ENCODE measurements around the gene SLC24A4. TPM values are rescaled to one million over a fixed set of nuclear protein-coding genes. Genes with fewer than 3 reads are reported as not detected.
A peak's percentile ranks its signal among the peaks of the same experiment; 100 is the strongest.

The SLC24A4 gene
- total RNA-seq, 1 donor from 2014 or later = 0.26 TPM

DNA sequence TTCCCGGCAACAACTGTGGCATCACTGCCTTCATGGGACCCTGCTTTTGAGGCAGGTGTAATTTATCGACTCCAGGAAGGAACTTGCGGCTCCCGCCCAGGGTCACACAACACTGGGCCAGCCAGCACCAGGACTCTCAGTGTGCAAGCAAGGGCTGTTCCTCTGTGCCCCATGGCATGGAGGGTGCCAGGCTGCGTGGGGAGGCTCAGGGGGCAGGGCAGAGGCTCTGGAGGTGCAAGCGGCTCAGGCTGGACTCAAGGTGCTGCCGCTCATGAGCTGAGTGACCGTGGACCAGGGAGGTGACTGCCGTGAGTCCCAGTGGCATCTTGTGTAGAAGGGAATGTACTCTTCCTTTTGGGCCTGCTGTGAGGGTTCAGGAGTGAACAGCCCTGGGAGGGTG lies 57.6 kb downstream of the SLC24A4 start:
- no peaks in the 10 kb centered on the region for H3K9me3 Mint-ChIP-seq
- TF ChIP-seq, protein P1, sequence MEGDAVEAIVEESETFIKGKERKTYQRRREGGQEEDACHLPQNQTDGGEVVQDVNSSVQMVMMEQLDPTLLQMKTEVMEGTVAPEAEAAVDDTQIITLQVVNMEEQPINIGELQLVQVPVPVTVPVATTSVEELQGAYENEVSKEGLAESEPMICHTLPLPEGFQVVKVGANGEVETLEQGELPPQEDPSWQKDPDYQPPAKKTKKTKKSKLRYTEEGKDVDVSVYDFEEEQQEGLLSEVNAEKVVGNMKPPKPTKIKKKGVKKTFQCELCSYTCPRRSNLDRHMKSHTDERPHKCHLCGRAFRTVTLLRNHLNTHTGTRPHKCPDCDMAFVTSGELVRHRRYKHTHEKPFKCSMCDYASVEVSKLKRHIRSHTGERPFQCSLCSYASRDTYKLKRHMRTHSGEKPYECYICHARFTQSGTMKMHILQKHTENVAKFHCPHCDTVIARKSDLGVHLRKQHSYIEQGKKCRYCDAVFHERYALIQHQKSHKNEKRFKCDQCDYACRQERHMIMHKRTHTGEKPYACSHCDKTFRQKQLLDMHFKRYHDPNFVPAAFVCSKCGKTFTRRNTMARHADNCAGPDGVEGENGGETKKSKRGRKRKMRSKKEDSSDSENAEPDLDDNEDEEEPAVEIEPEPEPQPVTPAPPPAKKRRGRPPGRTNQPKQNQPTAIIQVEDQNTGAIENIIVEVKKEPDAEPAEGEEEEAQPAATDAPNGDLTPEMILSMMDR (conservative IDR thresholded peaks at IDR 0.05) = no peak
- H3K4me1 Mint-ChIP-seq = no peaks in the 10 kb centered on the region
- no peaks in the 10 kb centered on the region for H3K27me3 Mint-ChIP-seq (ENCODE audit: low read depth)
- DNase-seq (ENCODE audit: low read depth, low spot score) = no peak
- no peaks in the 10 kb centered on the region for H3K36me3 Mint-ChIP-seq (ENCODE audit: low read depth)
- no peak overlapping the region for H3K4me3 Mint-ChIP-seq
- no peak overlapping the region for H3K27ac Mint-ChIP-seq (ENCODE audit: unreplicated experiment)

DNA sequence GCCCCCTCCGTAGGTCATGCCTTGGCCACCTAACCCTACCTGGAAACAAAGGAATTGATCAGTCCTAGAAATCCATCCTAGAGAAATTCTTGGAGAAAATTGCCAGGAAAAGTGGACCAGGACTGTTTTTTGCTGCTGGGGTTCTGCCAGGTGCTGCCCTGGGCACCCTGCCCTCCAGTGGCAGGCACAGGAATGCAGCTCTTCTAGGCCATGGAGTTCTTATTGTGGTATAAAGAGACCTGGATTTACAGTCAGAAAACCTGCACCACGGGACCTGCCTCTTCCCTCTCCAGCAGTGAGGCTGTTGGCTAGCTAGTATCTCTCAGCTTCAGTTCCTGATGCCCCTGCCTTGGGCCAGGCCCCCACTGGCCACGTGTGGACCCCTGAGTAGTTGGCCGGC lies 59.7 kb downstream of the SLC24A4 start:
- no peak overlapping the region for H3K4me3 Mint-ChIP-seq
- no peaks in the 10 kb centered on the region for H3K36me3 Mint-ChIP-seq (ENCODE audit: low read depth)
- TF ChIP-seq, protein P1 (conservative IDR thresholded peaks at IDR 0.05) = peak; percentile 33
- H3K9me3 Mint-ChIP-seq = no peaks in the 10 kb centered on the region
- H3K27me3 Mint-ChIP-seq (ENCODE audit: low read depth) = no peaks in the 10 kb centered on the region
- no peak overlapping the region for H3K27ac Mint-ChIP-seq (ENCODE audit: unreplicated experiment)
- H3K4me1 Mint-ChIP-seq = no peaks in the 10 kb centered on the region
- DNase-seq (ENCODE audit: low read depth, low spot score) = no peak

GRCh38 chr14:92383805-92384204 lies 60.8 kb downstream of the SLC24A4 start:
- H3K27me3 Mint-ChIP-seq (ENCODE audit: low read depth) = no peaks in the 10 kb centered on the region
- DNase-seq (ENCODE audit: low read depth, low spot score) = no peak
- TF ChIP-seq, protein P1 (conservative IDR thresholded peaks at IDR 0.05) = no peak
- H3K9me3 Mint-ChIP-seq = no peaks in the 10 kb centered on the region
- no peaks in the 10 kb centered on the region for H3K36me3 Mint-ChIP-seq (ENCODE audit: low read depth)
- H3K27ac Mint-ChIP-seq (ENCODE audit: unreplicated experiment) = peak overlapping the region; percentile 80
- no peak overlapping the region for H3K4me3 Mint-ChIP-seq
- no peaks in the 10 kb centered on the region for H3K4me1 Mint-ChIP-seq

GRCh38 chr14:92384461-92385133 lies 61.6 kb downstream of the SLC24A4 start:
- Mint-ChIP-seq H3K4me1 (peaks cover under 1% of the 10 kb centered on the region), H3K36me3 (ENCODE audit: low read depth) (no peaks in the 10 kb centered on the region), H3K9me3 (no peaks in the 10 kb centered on the region), H3K27ac (ENCODE audit: unreplicated experiment) (peak overlapping the region; percentile 48), H3K4me3 (no peak overlapping the region), H3K27me3 (ENCODE audit: low read depth) (no peaks in the 10 kb centered on the region)
- TF ChIP-seq, protein P1 (conservative IDR thresholded peaks at IDR 0.05) = no peak
- no peak for DNase-seq (ENCODE audit: low read depth, low spot score)

- H3K27me3 Mint-ChIP-seq (ENCODE audit: low read depth) = no peaks in the 10 kb centered on the region
- no peaks in the 10 kb centered on the region for H3K9me3 Mint-ChIP-seq
- no peak overlapping the region for H3K4me3 Mint-ChIP-seq
- H3K4me1 Mint-ChIP-seq = peaks cover 9% of the 10 kb centered on the region
- no peak for DNase-seq (ENCODE audit: low read depth, low spot score)
- H3K36me3 Mint-ChIP-seq (ENCODE audit: low read depth) = no peaks in the 10 kb centered on the region
- no peak overlapping the region for H3K27ac Mint-ChIP-seq (ENCODE audit: unreplicated experiment)
- TF ChIP-seq, protein P1 (conservative IDR thresholded peaks at IDR 0.05) = no peak
Measured at GRCh38 chr14:92385561-92385960, 62.6 kb downstream of the SLC24A4 start.
